CD4-positive, alpha-beta memory T cell (primary cell): ENCODE results near the gene PCGF1. TPM values are rescaled to one million over a fixed set of nuclear protein-coding genes. Genes with fewer than 3 reads are reported as not detected.
"Not testable (repeated sequence)": the region's sequence is repeated elsewhere in the genome, so short reads cannot be mapped to it uniquely, and the experiment has no call there.

Experiments
- CTCF ChIA-PET: fragments of 350-600 bp; sonication (Branson Sonifier 250); formaldehyde crosslinking; loops from one replicate; lab custom pipeline; 2021; ENCODE audit warnings: inconsistent platforms; ENCODE audit not compliant: partially characterized antibody; lab: Charles Lee
- POLR2A ChIA-PET: fragments of 350-600 bp; sonication (Branson Sonifier 250); formaldehyde crosslinking; loops from one replicate; lab custom pipeline; 2021; ENCODE audit not compliant: partially characterized antibody; lab: Charles Lee
- DNase-seq, 5 donors: peaks; one replicate each; pipeline versions ENCODE4 v3.0.0 to v3.0.0-alpha.2; 2020 to 2022; ENCODE audit warnings: mixed read lengths in 1 of 5
- H3K27ac ChIP-seq: one replicate; pipeline ENCODE4 v1.7.0; 2013; ENCODE audit warnings: low read depth, low read length
- H3K27me3 ChIP-seq: 2 replicates; pipeline ENCODE4 v1.7.0; 2013; ENCODE audit warnings: mild to moderate bottlenecking, low read length, moderate library complexity; ENCODE audit not compliant: insufficient read depth
- H3K36me3 ChIP-seq: 2 replicates; pipeline ENCODE4 v1.7.0; 2013; ENCODE audit warnings: mild to moderate bottlenecking, low read length, moderate library complexity; ENCODE audit not compliant: insufficient read depth
- H3K4me1 ChIP-seq: 2 replicates; pipeline ENCODE4 v1.7.0; 2013; ENCODE audit warnings: mild to moderate bottlenecking, low read length, moderate library complexity; ENCODE audit not compliant: insufficient read depth
- H3K4me3 ChIP-seq, 2 donors: one replicate each; pipeline ENCODE4 v1.7.0; 2013; ENCODE audit warnings: low read length in 2 of 2, mild to moderate bottlenecking in 1 of 2
- H3K9me3 ChIP-seq, 2 donors: one replicate each; pipeline ENCODE4 v1.7.0; 2013; ENCODE audit warnings: low read length in 2 of 2, control low read depth in 1 of 2; ENCODE audit not compliant: control insufficient read depth in 1 of 2
- H3K27ac Mint-ChIP-seq, 7 donors: one replicate each; pipeline ENCODE4 v1.8.0; 2020 to 2021; ENCODE audit warnings: mixed read lengths in 7 of 7, mild to moderate bottlenecking in 6 of 7, inconsistent platforms in 3 of 7, moderate library complexity in 3 of 7
- H3K27me3 Mint-ChIP-seq, 2 donors: one replicate each; pipeline ENCODE4 v1.8.0; 2020 to 2021; ENCODE audit warnings: mixed read lengths in 2 of 2
- H3K36me3 Mint-ChIP-seq, 2 donors: one replicate each; pipeline ENCODE4 v1.8.0; 2020 to 2021; ENCODE audit warnings: mixed read lengths in 2 of 2, inconsistent platforms in 1 of 2, mild to moderate bottlenecking in 1 of 2
- H3K4me1 Mint-ChIP-seq, 4 donors: one replicate each; pipeline ENCODE4 v1.8.0; 2020 to 2021; ENCODE audit warnings: mixed read lengths in 4 of 4, mild to moderate bottlenecking in 1 of 4
- H3K4me3 Mint-ChIP-seq, 8 donors: one replicate each; pipeline ENCODE4 v1.8.0; 2020 to 2021; ENCODE audit warnings: mixed read lengths in 8 of 8, mild to moderate bottlenecking in 7 of 8, moderate library complexity in 6 of 8, inconsistent platforms in 3 of 8
- H3K9me3 Mint-ChIP-seq, 8 donors: one replicate each; pipeline ENCODE4 v1.8.0; 2020 to 2021; ENCODE audit warnings: mixed read lengths in 8 of 8, mild to moderate bottlenecking in 5 of 8, inconsistent platforms in 3 of 8, moderate library complexity in 1 of 8
- intact Hi-C: fragments of 100-400 bp; cut with micrococcal nuclease; formaldehyde crosslinking; loops from one replicate; pipeline ENCODE4 v1.15.1; 2023
- polyA plus RNA-seq, 2 donors: library from polyadenylated mRNA; unstranded; fragments of 300-500 nt; fragmentation: Illumina TruSeq; gene quantifications; one replicate each; pipeline ENCODE4 v1.2.3, GENCODE V29; 2021
- total RNA-seq, 2 experiments: library from RNA; stranded (reverse); gene quantifications; one replicate each; pipeline ENCODE4 v1.2.3, GENCODE V29; 2021

Gene PCGF1
- total and polyA plus RNA-seq, 4 experiments from 2014 or later = 10.4 to 42.2 (median 23.9) TPM

- no peaks in the 10 kb centered on the region for H3K27me3 Mint-ChIP-seq
- Histone ChIP-seq H3K27me3 (no peaks in the 10 kb centered on the region), H3K4me3 (peak overlapping the region; percentile 52 to 88), H3K4me1 (peaks cover 26% of the 10 kb centered on the region), H3K9me3 (no peaks in the 10 kb centered on the region), H3K36me3 (peaks cover 19% of the 10 kb centered on the region), H3K27ac (peak overlapping the region; percentile 90)
- ChIA-PET CTCF (interaction anchor here (1.6 to 2.0 kb wide), 3 partner anchors 8 to 18 kb away, joined by 4 to 5 read pairs (median 4); partner anchors contain the start of genes CCDC142, MRPL53 and TTC31), POLR2A (interaction anchor here (0.7 to 2.4 kb wide), 8 partner anchors 8 to 1230 kb away, joined by 3 to 26 read pairs (median 4); partner anchors contain the start of genes CCDC142, CCT7, INO80B and MRPL53)
- peak overlapping the region; percentile 74 to 99 (median 81) for H3K27ac Mint-ChIP-seq
- peak overlapping the region; percentile 77 to 98 (median 92) for H3K4me3 Mint-ChIP-seq
- peaks cover 6 to 16% of the 10 kb centered on the region in 2 donors for H3K36me3 Mint-ChIP-seq
- no peak for DNase-seq
- intact Hi-C loops = no loop called here
- peaks cover 12 to 36% (median 26%) of the 10 kb centered on the region in 4 donors for H3K4me1 Mint-ChIP-seq
- H3K9me3 Mint-ChIP-seq = peaks cover 0 to 2% (median 0%) of the 10 kb centered on the region in 8 donors
Measured at GRCh38 chr2:74464406-74464805, 43.1 kb downstream of the PCGF1 start.

- CTCF ChIA-PET = no interaction called here
- Mint-ChIP-seq H3K9me3 (peaks cover 0 to 2% (median 0%) of the 10 kb centered on the region in 8 donors), H3K4me1 (peaks cover 19 to 53% (median 38%) of the 10 kb centered on the region in 4 donors), H3K27me3 (no peaks in the 10 kb centered on the region), H3K27ac (peak overlapping the region in 3 of 7 donors; percentile 8 to 86 (median 17)), H3K4me3 (peak overlapping the region in 5 of 8 donors; percentile 36 to 73 (median 54)), H3K36me3 (peaks cover 6 to 21% of the 10 kb centered on the region in 2 donors)
- DNase-seq = no peak
- Histone ChIP-seq H3K27ac (no peak overlapping the region), H3K36me3 (peaks cover 19% of the 10 kb centered on the region), H3K4me1 (peaks cover 35% of the 10 kb centered on the region), H3K9me3 (no peaks in the 10 kb centered on the region), H3K4me3 (no peak overlapping the region), H3K27me3 (no peaks in the 10 kb centered on the region)
- intact Hi-C loops = no loop called here
- POLR2A ChIA-PET = interaction anchor here (1.8 to 2.1 kb wide), 2 partner anchors 10 to 19 kb away, joined by 9 to 18 read pairs; partner anchors contain the start of gene MRPL53
Measured at GRCh38 chr2:74462786-74463105, 44.7 kb downstream of the PCGF1 start.

GRCh38 chr2:74462054-74462785 is 45.3 kb downstream of the PCGF1 start:
- Histone ChIP-seq H3K9me3 (no peaks in the 10 kb centered on the region), H3K36me3 (peaks cover 19% of the 10 kb centered on the region), H3K4me1 (peaks cover 35% of the 10 kb centered on the region), H3K27me3 (no peaks in the 10 kb centered on the region), H3K4me3 (no peak overlapping the region), H3K27ac (no peak overlapping the region)
- intact Hi-C loops = no loop called here
- Mint-ChIP-seq H3K4me3 (peak overlapping the region in 2 of 8 donors; percentile 7 to 39), H3K36me3 (peaks cover 6 to 24% of the 10 kb centered on the region in 2 donors), H3K27me3 (no peaks in the 10 kb centered on the region), H3K9me3 (peaks cover 0 to 2% (median 0%) of the 10 kb centered on the region in 8 donors), H3K4me1 (peaks cover 19 to 58% (median 41%) of the 10 kb centered on the region in 4 donors), H3K27ac (peak overlapping the region in 2 of 7 donors; percentile 17 to 51)
- CTCF ChIA-PET = interaction anchor here (1.2 kb wide), 1 partner anchor 21 kb away, joined by 4 read pairs; the partner anchor contains the start of genes CCDC142 and TTC31
- POLR2A ChIA-PET = interaction anchor here (1.8 to 2.1 kb wide), 2 partner anchors 10 to 19 kb away, joined by 9 to 18 read pairs; partner anchors contain the start of gene MRPL53
- no peak for DNase-seq

GRCh38 chr2:74461187-74462053 is 46.1 kb downstream of the PCGF1 start:
- Histone ChIP-seq H3K9me3 (no peaks in the 10 kb centered on the region), H3K36me3 (peaks cover 19% of the 10 kb centered on the region), H3K27ac (no peak overlapping the region), H3K4me3 (no peak overlapping the region), H3K27me3 (no peaks in the 10 kb centered on the region), H3K4me1 (peaks cover 43% of the 10 kb centered on the region)
- ChIA-PET POLR2A (interaction anchor here (1.8 to 9.5 kb wide), 3 partner anchors 11 to 20 kb away, joined by 9 to 516 read pairs (median 18); partner anchors contain the start of genes CCDC142, MRPL53 and TTC31), CTCF (interaction anchor here (1.2 kb wide), 1 partner anchor 21 kb away, joined by 4 read pairs; the partner anchor contains the start of genes CCDC142 and TTC31)
- DNase-seq = no peak
- intact Hi-C loops = no loop called here
- peak overlapping the region in 2 of 8 donors; percentile 52 to 59 for H3K4me3 Mint-ChIP-seq
- peaks cover 25 to 66% (median 48%) of the 10 kb centered on the region in 4 donors for H3K4me1 Mint-ChIP-seq
- H3K9me3 Mint-ChIP-seq = peaks cover 0 to 2% (median 0%) of the 10 kb centered on the region in 8 donors
- H3K27ac Mint-ChIP-seq = peak overlapping the region in 3 of 7 donors; percentile 51 to 53 (median 52)
- H3K36me3 Mint-ChIP-seq = peaks cover 6 to 25% of the 10 kb centered on the region in 2 donors
- H3K27me3 Mint-ChIP-seq = no peaks in the 10 kb centered on the region

- H3K27ac ChIP-seq, intact Hi-C loops, H3K9me3 ChIP-seq, H3K27me3 ChIP-seq, DNase-seq, H3K4me3 ChIP-seq, H3K9me3 Mint-ChIP-seq, H3K27me3 Mint-ChIP-seq: not testable (repeated sequence)
- peaks cover 34 to 69% (median 54%) of the 10 kb centered on the region in 4 donors for H3K4me1 Mint-ChIP-seq
- peak overlapping the region in 5 of 7 donors; percentile 10 to 100 (median 92) for H3K27ac Mint-ChIP-seq
- ChIA-PET CTCF (interaction anchor here (2.4 kb wide), 1 partner anchor 22 kb away, joined by 11 read pairs; the partner anchor contains the start of genes CCDC142 and TTC31), POLR2A (interaction anchor here (9.5 kb wide), 1 partner anchor 17 kb away, joined by 516 read pairs; the partner anchor contains the start of genes CCDC142, MRPL53 and TTC31)
- Histone ChIP-seq H3K4me1 (peaks cover 47% of the 10 kb centered on the region), H3K36me3 (peaks cover 19% of the 10 kb centered on the region)
- H3K4me3 Mint-ChIP-seq = peak overlapping the region in 7 of 8 donors; percentile 53 to 99 (median 95)
- H3K36me3 Mint-ChIP-seq = peaks cover 6 to 23% of the 10 kb centered on the region in 2 donors
Measured at GRCh38 chr2:74460187-74460586, 47.3 kb downstream of the PCGF1 start.

GRCh38 chr2:74459503-74460118 is 47.9 kb downstream of the PCGF1 start:
- H3K4me3 ChIP-seq, H3K27ac ChIP-seq, H3K27me3 ChIP-seq, H3K9me3 ChIP-seq, H3K27me3 Mint-ChIP-seq, H3K9me3 Mint-ChIP-seq, DNase-seq: not testable (repeated sequence)
- H3K36me3 Mint-ChIP-seq = peaks cover 9 to 27% of the 10 kb centered on the region in 2 donors
- POLR2A ChIA-PET = interaction anchor here (1.6 to 9.5 kb wide), 8 partner anchors 9 to 281 kb away, joined by 4 to 516 read pairs (median 26); partner anchors contain the start of genes C2orf81, CCDC142, LBX2 and MOB1A
- peaks cover 39 to 73% (median 58%) of the 10 kb centered on the region in 4 donors for H3K4me1 Mint-ChIP-seq
- peak overlapping the region; percentile 93 to 99 (median 98) for H3K4me3 Mint-ChIP-seq
- H3K36me3 ChIP-seq = peaks cover 19% of the 10 kb centered on the region
- peak overlapping the region; percentile 81 to 100 (median 99) for H3K27ac Mint-ChIP-seq
- H3K4me1 ChIP-seq = peaks cover 48% of the 10 kb centered on the region
- CTCF ChIA-PET = interaction anchor here (1.0 to 3.4 kb wide), 6 partner anchors 8 to 69 kb away, joined by 3 to 14 read pairs (median 9); partner anchors contain the start of genes CCDC142, MRPL53 and TTC31
- intact Hi-C loops = loop anchor here (10.0 kb wide), 1 partner anchor 535 kb away; the partner anchor contains the start of gene DGUOK
